Measurements from ENCODE around the gene SMAD1. TPM values are rescaled to one million over a fixed set of nuclear protein-coding genes. Genes with fewer than 3 reads are reported as not detected.

Gene SMAD1
- total RNA-seq, 2 experiments from 2014 or later = 0.67 to 0.92 TPM

DNA sequence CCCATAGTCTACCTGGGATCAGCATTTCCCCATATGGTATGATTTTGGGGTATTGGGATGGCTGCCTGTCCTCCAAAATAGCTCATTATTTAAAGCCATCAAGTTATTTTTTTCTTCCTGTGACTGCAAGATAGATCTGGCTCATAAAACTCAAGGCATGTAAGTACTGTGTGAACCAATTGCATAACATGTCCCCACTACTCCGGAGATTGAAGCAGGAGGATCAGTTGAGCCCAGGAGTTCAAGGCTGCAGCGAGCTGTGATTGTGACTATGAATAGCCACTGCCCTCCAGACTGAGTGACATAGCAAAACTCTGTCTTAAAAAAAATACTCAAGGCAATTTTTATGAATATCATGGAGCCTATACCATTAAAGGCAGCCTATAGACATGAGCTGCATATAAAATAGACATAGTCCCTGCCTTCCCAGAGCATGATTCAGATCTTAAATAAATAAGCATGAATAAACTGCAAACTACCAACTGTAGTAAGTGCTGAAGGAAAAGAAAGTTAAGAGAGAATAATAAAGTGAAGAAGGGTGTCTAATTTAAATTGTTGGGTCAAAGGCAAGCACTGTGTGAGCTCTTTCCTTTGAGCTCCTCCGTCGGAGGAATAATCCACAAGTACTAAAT, 120.6 kb downstream of the SMAD1 start:
- TF ChIP-seq CTCF (IDR thresholded peaks at IDR 0.05) = no peak
- DNase-seq (no peak), ATAC-seq (no peak)
- H3K27me3 Mint-ChIP-seq = peaks cover 9% of the 10 kb centered on the region
- H3K27ac Mint-ChIP-seq = no peak overlapping the region
- H3K36me3 Mint-ChIP-seq (ENCODE audit: low read depth) = no peaks in the 10 kb centered on the region
- H3K9me3 Mint-ChIP-seq = peaks cover 9% of the 10 kb centered on the region
- ChIA-PET POLR2A (no interaction called here), CTCF (interaction anchor here (1.1 to 2.3 kb wide), 5 partner anchors 7 to 368 kb away, joined by 3 to 12 read pairs (median 4); no protein-coding TSS in a partner anchor)
- H3K4me1 Mint-ChIP-seq (ENCODE audit: low read depth) = no peaks in the 10 kb centered on the region
- intact Hi-C loops (cut with micrococcal nuclease) = no loop called here
- H3K4me3 Mint-ChIP-seq = no peak overlapping the region

DNA sequence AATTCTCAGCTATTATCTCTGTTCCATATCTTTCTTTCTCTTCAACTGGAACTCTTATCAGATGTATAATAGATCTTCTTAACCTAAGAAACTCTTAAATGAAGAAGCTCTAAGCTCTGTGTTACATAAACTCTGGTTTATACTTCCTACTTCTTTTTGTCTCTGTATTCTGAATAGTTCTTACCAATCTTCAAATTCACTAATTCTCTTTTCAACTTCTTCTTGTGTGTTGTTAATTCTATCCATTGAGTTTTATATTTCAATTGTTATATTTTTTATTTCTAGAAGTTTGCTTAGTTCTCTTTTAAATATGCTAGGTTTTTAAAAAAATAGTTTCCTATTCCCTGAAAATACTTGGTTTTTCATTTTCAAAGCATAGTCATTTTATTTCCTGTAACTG, 124.3 kb downstream of the SMAD1 start:
- intact Hi-C loops (cut with micrococcal nuclease) = no loop called here
- Mint-ChIP-seq H3K27me3 (peaks cover 3% of the 10 kb centered on the region), H3K27ac (no peak overlapping the region), H3K9me3 (peaks cover 9% of the 10 kb centered on the region), H3K36me3 (ENCODE audit: low read depth) (no peaks in the 10 kb centered on the region), H3K4me1 (ENCODE audit: low read depth) (no peaks in the 10 kb centered on the region), H3K4me3 (no peak overlapping the region)
- CTCF ChIA-PET = interaction anchor here (1.0 kb wide), 2 partner anchors 11 to 372 kb away, joined by 3 to 4 read pairs; no protein-coding TSS in a partner anchor
- POLR2A ChIA-PET = no interaction called here
- ATAC-seq (no peak), DNase-seq (no peak)
- no peak for TF ChIP-seq CTCF (IDR thresholded peaks at IDR 0.05)

Other genes with a start within 250 kb of the SMAD1 start
- 10 to 100 TPM; 14.4 to 15.9 TPM for gene MMAA, start 137.5 kb downstream of the SMAD1 start, total RNA-seq
- not detected for gene C4orf51, start 198.3 kb downstream of the SMAD1 start, total RNA-seq

All from activated CD8-positive, alpha-beta T cell treated with anti-CD3 and anti-CD28 coated beads for 36 hours (primary cell).